Astrocyte of the cerebellum (primary cell): Measurements from ENCODE around the gene FBXO3.

ENCODE experiments used
- DNase-seq: peaks from one replicate; pipeline ENCODE4 v3.0.0-alpha.2; 2011; ENCODE audit warnings: low read depth
- H3K4me3 ChIP-seq: 2 replicates; pipeline ENCODE4 v1.5.1; 2011; ENCODE audit warnings: mild to moderate bottlenecking, low read depth, low read length, moderate library complexity
- CTCF ChIP-seq: IDR thresholded peaks from 2 replicates; pipeline ENCODE4 v1.5.1; 2012; ENCODE audit warnings: low read length, low read depth, moderate library complexity, mild to moderate bottlenecking; ENCODE audit errors: missing control alignments
- in situ Hi-C: cut with HindIII; loops from 2 replicates; pipeline ENCODE4 v1.10.0; 2017; ENCODE audit warnings: low sequenced_read_pairs

The FBXO3 gene

GRCh38 chr11:33699515-33700062, 74.7 kb downstream of the FBXO3 start:
- DNase-seq, result no peak
- no peak for TF ChIP-seq CTCF
- no peak overlapping the region for H3K4me3 ChIP-seq
- in situ Hi-C loops, result no loop called here

GRCh38 chr11:33698921-33699320, 75.4 kb downstream of the FBXO3 start:
- H3K4me3 ChIP-seq, result no peak overlapping the region
- in situ Hi-C loops, result no loop called here
- DNase-seq, result no peak
- TF ChIP-seq CTCF, result no peak

GRCh38 chr11:33697997-33698396, 76.3 kb downstream of the FBXO3 start:
- TF ChIP-seq CTCF, result no peak
- DNase-seq, result no peak
- in situ Hi-C loops, result no loop called here
- no peak overlapping the region for H3K4me3 ChIP-seq

GRCh38 chr11:33696931-33697638, 77.2 kb downstream of the FBXO3 start:
- DNase-seq, result no peak
- no peak for TF ChIP-seq CTCF
- in situ Hi-C loops, result no loop called here
- no peak overlapping the region for H3K4me3 ChIP-seq

GRCh38 chr11:33696411-33696810, 77.9 kb downstream of the FBXO3 start:
- TF ChIP-seq CTCF, result no peak
- in situ Hi-C loops, result no loop called here
- no peak overlapping the region for H3K4me3 ChIP-seq
- DNase-seq, result no peak

- H3K4me3 ChIP-seq, result no peak overlapping the region
- no peak for TF ChIP-seq CTCF
- no peak for DNase-seq
- in situ Hi-C loops, result no loop called here
Observed at GRCh38 chr11:33695051-33695566, 79.2 kb downstream of the FBXO3 start.
